CD4-positive, alpha-beta T cell treated with Interleukin-21 for 1 hour (primary cell): ENCODE measurements around the gene RAD23B.
"Not testable (repeated sequence)": the region's sequence is repeated elsewhere in the genome, so short reads cannot be mapped to it uniquely, and the experiment has no call there.

Source experiments
- DNase-seq: peaks from one replicate; pipeline ENCODE4 v3.0.0-alpha.2; 2020

RAD23B gene

GRCh38 chr9:107282759-107283622 is at the start of gene RAD23B:
Gene RAD23B, plus strand, starts transcription at chr9:107283279. Its CDS starts 351 bp downstream, at chr9:107283630.
- DNase-seq, result peak; percentile 97

GRCh38 chr9:107235765-107236442 is 47.2 kb upstream of the RAD23B start:
- DNase-seq, result no peak

GRCh38 chr9:107237873-107238272 is 45.2 kb upstream of the RAD23B start:
- no peak for DNase-seq

GRCh38 chr9:107239474-107239873 is 43.6 kb upstream of the RAD23B start:
- DNase-seq, result peak; percentile 41

- DNase-seq, result no peak
Observed at GRCh38 chr9:107240260-107240659, 42.8 kb upstream of the RAD23B start.

- DNase-seq, result no peak
Observed at GRCh38 chr9:107242073-107243030, 40.7 kb upstream of the RAD23B start.

- DNase-seq, result no peak
Observed at GRCh38 chr9:107243742-107244141, 39.3 kb upstream of the RAD23B start.

GRCh38 chr9:107246259-107247254 is 36.5 kb upstream of the RAD23B start:
- peak; percentile 12 for DNase-seq

- DNase-seq, result no peak
Observed at GRCh38 chr9:107248714-107249113, 34.4 kb upstream of the RAD23B start.

- no peak for DNase-seq
Observed at GRCh38 chr9:107249131-107249533, 33.9 kb upstream of the RAD23B start.

- DNase-seq, result no peak
Observed at GRCh38 chr9:107249665-107250285, 33.3 kb upstream of the RAD23B start.

GRCh38 chr9:107251756-107252322 is 31.2 kb upstream of the RAD23B start:
- DNase-seq, result no peak

GRCh38 chr9:107258919-107259318 is 24.2 kb upstream of the RAD23B start:
- DNase-seq, result no peak

- DNase-seq, result not testable (repeated sequence)
Observed at GRCh38 chr9:107259751-107260313, 23.2 kb upstream of the RAD23B start.

- DNase-seq, result no peak
Observed at GRCh38 chr9:107260437-107261081, 22.5 kb upstream of the RAD23B start.

- no peak for DNase-seq
Observed at GRCh38 chr9:107261106-107261505, 22.0 kb upstream of the RAD23B start.

GRCh38 chr9:107263289-107263688 is 19.8 kb upstream of the RAD23B start:
- no peak for DNase-seq

- DNase-seq, result no peak
Observed at GRCh38 chr9:107266624-107267368, 16.3 kb upstream of the RAD23B start.

GRCh38 chr9:107268560-107268959 is 14.5 kb upstream of the RAD23B start:
- DNase-seq, result no peak
